ENCODE data around the gene NTN3.

The NTN3 gene

DNA sequence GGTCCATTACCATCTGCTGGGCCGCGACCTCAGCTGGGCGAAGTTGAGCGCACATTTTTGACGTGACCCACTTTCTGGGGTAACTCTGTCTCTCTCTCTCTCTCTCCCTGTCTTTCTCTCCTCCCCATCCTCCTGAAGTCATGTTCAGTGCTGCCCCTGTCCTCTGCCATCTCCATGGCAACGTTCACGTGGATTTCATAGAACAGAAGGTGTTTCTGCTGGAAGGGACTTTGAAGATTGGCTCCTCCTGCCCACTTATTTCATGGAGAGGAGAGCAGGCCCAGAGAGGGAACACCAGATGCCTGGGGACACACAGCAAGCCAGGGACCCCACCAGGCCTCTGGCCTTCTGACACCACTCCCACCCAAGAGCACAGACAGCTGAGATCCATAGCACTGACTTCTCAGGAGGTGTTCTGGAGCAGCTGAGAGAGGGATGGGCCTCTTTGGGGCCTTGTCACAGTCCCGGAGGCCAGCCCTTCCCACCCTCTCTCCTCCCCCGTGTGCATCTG, 46.0 kb upstream of the NTN3 start:
- H4K20me1 ChIP-seq (ENCODE audit: insufficient read depth, low read length) = no peaks in the 10 kb centered on the region
- no peaks in the 10 kb centered on the region for H3K9me2 ChIP-seq (ENCODE audit: low read depth, low read length)
- no peak overlapping the region for H2AFZ ChIP-seq (ENCODE audit: low read length)
- H3K4me3 ChIP-seq (ENCODE audit: low read depth, low read length, poor library complexity, severe bottlenecking) = no peak overlapping the region
- no peaks in the 10 kb centered on the region for H3K27me3 ChIP-seq (ENCODE audit: insufficient read depth, low read length)
- H3K9me3 ChIP-seq (ENCODE audit: low read length) = no peaks in the 10 kb centered on the region
- H3K27ac ChIP-seq (ENCODE audit: low read depth, low read length, poor library complexity, severe bottlenecking) = no peak overlapping the region
- no peak overlapping the region for H3K9ac ChIP-seq (ENCODE audit: low read length)
- no peaks in the 10 kb centered on the region for H3K36me3 ChIP-seq (ENCODE audit: insufficient read depth, low read length)
- H3F3A ChIP-seq (ENCODE audit: insufficient read depth, low read length) = no peaks in the 10 kb centered on the region
- TF ChIP-seq EZH2 (IDR thresholded peaks at IDR 0.05; ENCODE audit: borderline replicate concordance, low read length) = no peak
- H3K4me1 ChIP-seq (ENCODE audit: insufficient read depth, low read length, severe bottlenecking) = peaks cover 10% of the 10 kb centered on the region
- peaks cover 5% of the 10 kb centered on the region for H3K79me2 ChIP-seq (ENCODE audit: insufficient read depth, low read length)
- H3K4me2 ChIP-seq (ENCODE audit: low read length) = no peak overlapping the region

DNA sequence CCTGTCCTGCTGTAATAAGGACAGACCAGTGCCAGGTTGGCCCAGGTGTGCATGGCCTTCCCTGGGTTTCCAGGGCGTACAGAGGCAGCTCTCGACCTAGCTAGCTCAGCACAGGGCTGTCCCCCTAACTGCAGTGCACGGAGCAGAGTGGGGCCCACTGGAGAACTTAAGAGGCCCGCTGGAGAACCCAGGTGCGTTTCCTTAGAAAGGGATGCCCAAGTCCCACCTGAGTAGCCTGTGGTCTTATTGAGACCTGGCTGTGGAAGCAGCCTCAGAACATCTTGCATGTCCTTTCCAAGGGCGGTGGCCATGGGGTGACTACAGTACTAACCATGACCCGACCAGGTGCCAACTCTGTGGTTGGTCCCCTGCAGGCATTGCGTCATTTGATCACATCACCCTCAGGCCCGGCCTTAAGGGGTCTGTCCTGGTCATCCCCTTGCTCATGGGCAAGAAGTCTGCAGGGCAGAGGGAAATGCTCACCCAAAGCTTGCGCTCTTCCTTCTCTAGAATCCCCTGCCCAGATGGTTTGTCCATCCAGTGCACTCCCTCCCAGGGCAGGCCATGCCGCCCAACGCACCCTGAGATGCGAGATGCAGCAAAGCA, 45.2 kb upstream of the NTN3 start:
- Histone ChIP-seq H4K20me1 (ENCODE audit: insufficient read depth, low read length) (no peaks in the 10 kb centered on the region), H3K27me3 (ENCODE audit: insufficient read depth, low read length) (no peaks in the 10 kb centered on the region), H3F3A (ENCODE audit: insufficient read depth, low read length) (no peaks in the 10 kb centered on the region), H3K79me2 (ENCODE audit: insufficient read depth, low read length) (peaks cover 14% of the 10 kb centered on the region), H3K36me3 (ENCODE audit: insufficient read depth, low read length) (peaks cover 5% of the 10 kb centered on the region; the same call in 1 of the 2 replicates), H3K4me3 (ENCODE audit: low read depth, low read length, poor library complexity, severe bottlenecking) (no peak overlapping the region), H3K4me1 (ENCODE audit: insufficient read depth, low read length, severe bottlenecking) (peaks cover 19% of the 10 kb centered on the region), H3K9me3 (ENCODE audit: low read length) (no peaks in the 10 kb centered on the region), H2AFZ (ENCODE audit: low read length) (no peak overlapping the region), H3K27ac (ENCODE audit: low read depth, low read length, poor library complexity, severe bottlenecking) (no peak overlapping the region), H3K4me2 (ENCODE audit: low read length) (no peak overlapping the region), H3K9me2 (ENCODE audit: low read depth, low read length) (no peaks in the 10 kb centered on the region), H3K9ac (ENCODE audit: low read length) (no peak overlapping the region)
- TF ChIP-seq EZH2 (IDR thresholded peaks at IDR 0.05; ENCODE audit: borderline replicate concordance, low read length) = no peak
- TF ChIP-seq, protein P1, sequence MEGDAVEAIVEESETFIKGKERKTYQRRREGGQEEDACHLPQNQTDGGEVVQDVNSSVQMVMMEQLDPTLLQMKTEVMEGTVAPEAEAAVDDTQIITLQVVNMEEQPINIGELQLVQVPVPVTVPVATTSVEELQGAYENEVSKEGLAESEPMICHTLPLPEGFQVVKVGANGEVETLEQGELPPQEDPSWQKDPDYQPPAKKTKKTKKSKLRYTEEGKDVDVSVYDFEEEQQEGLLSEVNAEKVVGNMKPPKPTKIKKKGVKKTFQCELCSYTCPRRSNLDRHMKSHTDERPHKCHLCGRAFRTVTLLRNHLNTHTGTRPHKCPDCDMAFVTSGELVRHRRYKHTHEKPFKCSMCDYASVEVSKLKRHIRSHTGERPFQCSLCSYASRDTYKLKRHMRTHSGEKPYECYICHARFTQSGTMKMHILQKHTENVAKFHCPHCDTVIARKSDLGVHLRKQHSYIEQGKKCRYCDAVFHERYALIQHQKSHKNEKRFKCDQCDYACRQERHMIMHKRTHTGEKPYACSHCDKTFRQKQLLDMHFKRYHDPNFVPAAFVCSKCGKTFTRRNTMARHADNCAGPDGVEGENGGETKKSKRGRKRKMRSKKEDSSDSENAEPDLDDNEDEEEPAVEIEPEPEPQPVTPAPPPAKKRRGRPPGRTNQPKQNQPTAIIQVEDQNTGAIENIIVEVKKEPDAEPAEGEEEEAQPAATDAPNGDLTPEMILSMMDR (IDR thresholded peaks at IDR 0.05; ENCODE audit: low read length) = no peak

DNA sequence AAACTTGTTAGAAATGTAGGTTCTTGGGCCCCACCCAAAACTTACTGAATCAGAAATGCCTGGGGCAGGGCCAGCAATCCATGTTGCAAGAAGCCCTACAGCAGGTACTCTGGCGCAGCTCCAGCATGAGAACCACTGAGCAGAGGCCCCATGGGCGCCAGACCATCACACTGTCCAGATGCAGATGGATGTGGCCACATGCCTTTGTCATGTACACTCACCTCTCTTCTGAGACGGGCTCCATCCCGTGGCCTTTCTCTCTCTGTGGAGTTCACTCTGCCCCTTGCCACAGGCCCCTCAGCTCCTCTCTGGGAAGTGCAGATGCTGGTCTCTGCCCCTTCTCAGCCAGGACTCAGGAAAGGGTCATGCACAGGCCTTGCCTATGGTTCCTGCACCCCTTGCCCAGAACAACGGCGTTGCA, 44.1 kb upstream of the NTN3 start:
- H3K4me3 ChIP-seq (ENCODE audit: low read depth, low read length, poor library complexity, severe bottlenecking) = no peak overlapping the region
- H3K27ac ChIP-seq (ENCODE audit: low read depth, low read length, poor library complexity, severe bottlenecking) = no peak overlapping the region
- no peak overlapping the region for H3K4me2 ChIP-seq (ENCODE audit: low read length)
- no peaks in the 10 kb centered on the region for H3K27me3 ChIP-seq (ENCODE audit: insufficient read depth, low read length)
- H3F3A ChIP-seq (ENCODE audit: insufficient read depth, low read length) = no peaks in the 10 kb centered on the region
- H3K36me3 ChIP-seq (ENCODE audit: insufficient read depth, low read length) = peaks cover 15% of the 10 kb centered on the region; the same call in 1 of the 2 replicates
- H2AFZ ChIP-seq (ENCODE audit: low read length) = no peak overlapping the region
- H3K9me2 ChIP-seq (ENCODE audit: low read depth, low read length) = no peaks in the 10 kb centered on the region
- peaks cover 23% of the 10 kb centered on the region for H3K4me1 ChIP-seq (ENCODE audit: insufficient read depth, low read length, severe bottlenecking)
- H3K9ac ChIP-seq (ENCODE audit: low read length) = no peak overlapping the region
- no peaks in the 10 kb centered on the region for H3K9me3 ChIP-seq (ENCODE audit: low read length)
- TF ChIP-seq EZH2 (IDR thresholded peaks at IDR 0.05; ENCODE audit: borderline replicate concordance, low read length) = no peak
- TF ChIP-seq, protein P1 (IDR thresholded peaks at IDR 0.05; ENCODE audit: low read length) = no peak
- H3K79me2 ChIP-seq (ENCODE audit: insufficient read depth, low read length) = peaks cover 17% of the 10 kb centered on the region
- no peaks in the 10 kb centered on the region for H4K20me1 ChIP-seq (ENCODE audit: insufficient read depth, low read length)

DNA sequence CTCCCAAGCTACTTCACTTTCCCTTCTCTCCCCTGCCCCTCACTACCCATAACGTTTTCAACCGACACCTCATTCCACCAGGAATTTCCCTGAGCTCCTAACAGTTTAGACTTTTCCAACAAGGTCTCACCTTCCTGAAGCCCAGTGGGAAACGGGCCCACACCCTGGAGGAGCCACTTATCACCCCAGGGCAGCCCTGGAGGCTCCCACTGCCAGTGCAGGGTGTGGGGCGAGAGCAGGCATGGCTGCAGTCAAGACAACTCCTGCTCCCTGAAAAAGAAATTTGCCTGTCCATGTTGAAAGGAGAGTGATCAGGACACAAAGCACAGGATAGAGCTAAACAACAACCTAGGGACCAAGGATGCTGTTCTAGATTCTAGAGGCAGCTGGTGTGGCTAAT, 43.6 kb upstream of the NTN3 start:
- H3K79me2 ChIP-seq (ENCODE audit: insufficient read depth, low read length) = peaks cover 17% of the 10 kb centered on the region
- H3K9ac ChIP-seq (ENCODE audit: low read length) = no peak overlapping the region
- H3K9me2 ChIP-seq (ENCODE audit: low read depth, low read length) = no peaks in the 10 kb centered on the region
- no peak overlapping the region for H2AFZ ChIP-seq (ENCODE audit: low read length)
- H4K20me1 ChIP-seq (ENCODE audit: insufficient read depth, low read length) = no peaks in the 10 kb centered on the region
- no peak overlapping the region for H3K27ac ChIP-seq (ENCODE audit: low read depth, low read length, poor library complexity, severe bottlenecking)
- H3K4me3 ChIP-seq (ENCODE audit: low read depth, low read length, poor library complexity, severe bottlenecking) = no peak overlapping the region
- peaks cover 23% of the 10 kb centered on the region for H3K4me1 ChIP-seq (ENCODE audit: insufficient read depth, low read length, severe bottlenecking)
- no peaks in the 10 kb centered on the region for H3K9me3 ChIP-seq (ENCODE audit: low read length)
- H3K27me3 ChIP-seq (ENCODE audit: insufficient read depth, low read length) = no peaks in the 10 kb centered on the region
- TF ChIP-seq, protein P1 (IDR thresholded peaks at IDR 0.05; ENCODE audit: low read length) = no peak
- no peak for TF ChIP-seq EZH2 (IDR thresholded peaks at IDR 0.05; ENCODE audit: borderline replicate concordance, low read length)
- no peaks in the 10 kb centered on the region for H3F3A ChIP-seq (ENCODE audit: insufficient read depth, low read length)
- H3K4me2 ChIP-seq (ENCODE audit: low read length) = no peak overlapping the region
- H3K36me3 ChIP-seq (ENCODE audit: insufficient read depth, low read length) = peaks cover 21% of the 10 kb centered on the region

Measured in OCI-LY1 (cell line).